Naive thymus-derived CD8-positive, alpha-beta T cell (primary cell): ENCODE data around the gene CIB4. TPM values are rescaled to one million over a fixed set of nuclear protein-coding genes. Genes with fewer than 3 reads are reported as not detected.
"Not testable (repeated sequence)": the region's sequence is repeated elsewhere in the genome, so short reads cannot be mapped to it uniquely, and the experiment has no call there.

ENCODE experiments used
- ATAC-seq, 2 donors: fragments of 150-1000 bp; cut with Tn5 transposase in 1 of 2; sonication (Bioruptor Pico), chemical (Tn5 transposase) in 1 of 2; 1 replicate in 1 of 2; 2 replicates in 1 of 2; pipeline ENCODE4 v1.10.0; 2021; ENCODE audit warnings: mild to moderate bottlenecking in 2 of 2, moderate library complexity in 2 of 2
- POLR2A ChIA-PET: fragments of 350-600 bp; sonication (Branson Sonifier 250); formaldehyde crosslinking; loops from one replicate; lab custom pipeline; 2021; ENCODE audit warnings: antibody characterized with exemption; lab: Charles Lee
- DNase-seq, 10 donors: peaks; one replicate each; pipeline versions ENCODE4 v3.0.0 to v3.0.0-alpha.2; 2020 to 2022
- H3K27ac Mint-ChIP-seq, 10 donors: one replicate each; pipeline ENCODE4 v1.8.0; 2020 to 2022; ENCODE audit warnings: mild to moderate bottlenecking in 10 of 10, mixed read lengths in 10 of 10, moderate library complexity in 4 of 10, inconsistent platforms in 1 of 10
- H3K27me3 Mint-ChIP-seq, 5 donors: one replicate each; pipeline ENCODE4 v1.8.0; 2021 to 2022; ENCODE audit warnings: mixed read lengths in 5 of 5
- H3K36me3 Mint-ChIP-seq, 3 donors: one replicate each; pipeline ENCODE4 v1.8.0; 2020 to 2022; ENCODE audit warnings: mixed read lengths in 3 of 3, mild to moderate bottlenecking in 2 of 3, inconsistent platforms in 1 of 3
- H3K4me1 Mint-ChIP-seq, 4 donors: one replicate each; pipeline ENCODE4 v1.8.0; 2021 to 2022; ENCODE audit warnings: mixed read lengths in 4 of 4
- H3K4me3 Mint-ChIP-seq, 10 donors: one replicate each; pipeline ENCODE4 v1.8.0; 2020 to 2022; ENCODE audit warnings: mild to moderate bottlenecking in 10 of 10, mixed read lengths in 10 of 10, moderate library complexity in 6 of 10, inconsistent platforms in 1 of 10
- H3K9me3 Mint-ChIP-seq, 9 donors: one replicate each; pipeline ENCODE4 v1.8.0; 2020 to 2022; ENCODE audit warnings: mixed read lengths in 9 of 9, mild to moderate bottlenecking in 3 of 9, inconsistent platforms in 1 of 9, moderate library complexity in 1 of 9
- polyA plus RNA-seq, 3 donors: library from polyadenylated mRNA; unstranded; fragments of 300-500 nt; fragmentation: Illumina TruSeq; gene quantifications; one replicate each; pipeline ENCODE4 v1.2.3, GENCODE V29; 2021
- total RNA-seq, 8 experiments: library from RNA in 2 of 8; stranded (reverse) in 2 of 8; gene quantifications; one replicate each; pipeline ENCODE4 v1.2.3 and lab custom pipeline; 2021 to 2026

The CIB4 gene
- total and polyA plus RNA-seq, 5 experiments from 2014 or later: not detected

DNA sequence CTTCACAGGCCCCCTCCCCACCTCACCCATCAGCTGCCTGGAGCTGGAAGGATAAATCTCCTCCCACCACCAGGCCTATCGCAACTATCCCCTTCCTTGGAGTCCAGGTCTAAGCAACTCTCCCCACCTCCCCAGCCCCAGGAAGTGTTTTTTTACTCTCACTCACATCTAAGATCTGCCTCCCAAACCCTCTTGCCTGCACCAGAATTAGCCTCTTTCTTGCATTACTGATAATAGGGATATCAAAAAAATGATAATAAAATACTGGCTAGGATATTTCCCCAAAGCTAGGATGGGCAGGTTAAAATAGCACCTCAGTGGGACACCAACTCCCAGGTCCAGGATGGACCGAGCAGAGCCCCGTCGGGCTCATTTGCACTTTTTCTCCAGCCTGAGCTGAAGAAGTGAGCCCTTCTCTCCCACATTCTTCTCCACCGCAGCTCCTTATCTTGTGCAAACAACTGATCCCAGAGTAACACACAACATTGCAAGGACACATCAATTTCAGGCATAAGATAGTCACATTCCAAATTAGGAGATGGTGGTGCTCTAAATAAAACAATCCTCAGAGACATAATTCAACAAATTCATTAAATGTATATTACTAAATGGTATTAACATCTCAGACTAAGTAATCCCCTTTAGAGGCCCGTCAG, 17.7 kb upstream of the CIB4 start:
- H3K27ac Mint-ChIP-seq: peak overlapping the region in 1 of 10 donors; percentile 13
- DNase-seq (no peak), ATAC-seq (no peak)
- peaks cover 1 to 12% (median 5%) of the 10 kb centered on the region in 5 donors for H3K27me3 Mint-ChIP-seq
- POLR2A ChIA-PET: interaction anchor here (0.6 kb wide), 1 partner anchor 69 kb away, joined by 3 read pairs; no protein-coding TSS in a partner anchor
- H3K4me1 Mint-ChIP-seq: no peaks in the 10 kb centered on the region
- peaks cover 0 to 18% (median 4%) of the 10 kb centered on the region in 3 donors for H3K36me3 Mint-ChIP-seq
- H3K9me3 Mint-ChIP-seq: peaks cover 6 to 33% (median 25%) of the 10 kb centered on the region in 9 donors
- no peak overlapping the region for H3K4me3 Mint-ChIP-seq

DNA sequence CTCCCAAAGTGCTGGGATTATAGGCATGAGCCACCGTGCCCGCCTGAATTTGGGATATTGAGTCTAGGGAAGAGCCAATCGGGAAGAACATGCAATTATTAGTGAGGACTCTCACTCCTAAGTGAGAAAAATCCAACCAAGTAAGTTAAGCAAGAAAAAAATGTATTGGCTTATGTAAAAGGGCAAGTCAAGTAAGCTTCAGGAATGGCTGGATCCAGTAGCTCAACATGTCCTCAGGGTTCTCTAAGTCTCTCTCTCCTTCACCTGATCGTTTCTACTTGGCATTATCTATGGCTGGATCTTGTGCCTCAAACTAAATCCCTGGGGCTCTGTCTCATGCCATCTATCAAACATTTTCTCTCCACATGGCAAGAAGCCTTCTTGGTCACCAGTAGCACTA, 16.1 kb upstream of the CIB4 start:
- peaks cover 1 to 14% (median 11%) of the 10 kb centered on the region in 5 donors for H3K27me3 Mint-ChIP-seq
- H3K9me3 Mint-ChIP-seq: peaks cover 6 to 33% (median 25%) of the 10 kb centered on the region in 9 donors
- peaks cover 0 to 18% (median 4%) of the 10 kb centered on the region in 3 donors for H3K36me3 Mint-ChIP-seq
- no peaks in the 10 kb centered on the region for H3K4me1 Mint-ChIP-seq
- H3K27ac Mint-ChIP-seq: no peak overlapping the region
- DNase-seq: no peak
- no peak for ATAC-seq
- POLR2A ChIA-PET: no interaction called here
- H3K4me3 Mint-ChIP-seq: no peak overlapping the region

DNA sequence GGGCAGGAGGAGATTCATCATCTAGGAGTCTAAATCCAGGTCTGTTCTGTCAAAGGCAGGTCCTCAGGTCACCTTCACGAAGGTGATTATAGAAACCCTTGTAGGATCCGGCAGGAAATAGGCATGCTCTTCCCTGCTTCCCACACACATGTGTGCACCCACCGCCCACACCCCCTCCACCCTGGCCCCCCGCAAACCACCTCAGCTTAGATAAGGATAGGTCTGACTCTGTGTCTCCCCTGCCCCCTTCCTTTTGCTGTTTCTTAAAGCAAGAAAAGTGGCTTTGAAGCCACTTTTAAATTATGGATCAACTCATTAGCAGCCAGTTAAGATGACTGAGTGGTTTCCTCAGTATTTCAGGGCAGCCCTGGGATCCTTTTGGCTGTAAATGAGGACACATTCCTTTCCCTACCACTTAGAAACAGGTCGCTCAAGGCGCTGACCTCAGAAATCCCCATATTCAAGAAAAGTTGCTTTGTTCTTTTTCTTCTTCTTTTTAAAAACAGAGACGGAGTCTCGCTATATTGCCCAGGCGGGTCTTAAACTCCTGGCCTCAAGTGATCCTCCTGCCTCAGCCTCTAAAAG, 14.5 kb upstream of the CIB4 start:
- no peak for ATAC-seq
- Mint-ChIP-seq H3K27me3 (peaks cover 1 to 22% (median 15%) of the 10 kb centered on the region in 5 donors), H3K27ac (no peak overlapping the region), H3K4me1 (no peaks in the 10 kb centered on the region), H3K9me3 (peaks cover 6 to 25% (median 19%) of the 10 kb centered on the region in 9 donors), H3K36me3 (peaks cover 0 to 17% (median 4%) of the 10 kb centered on the region in 3 donors), H3K4me3 (no peak overlapping the region)
- POLR2A ChIA-PET: no interaction called here
- DNase-seq: no peak

GRCh38 chr2:26655120-26655519, 14.0 kb upstream of the CIB4 start:
- Mint-ChIP-seq H3K27me3 (peaks cover 1 to 28% (median 20%) of the 10 kb centered on the region in 5 donors), H3K9me3 (peaks cover 2 to 19% (median 13%) of the 10 kb centered on the region in 9 donors), H3K36me3 (peaks cover 0 to 13% (median 4%) of the 10 kb centered on the region in 3 donors)
- DNase-seq, H3K4me1 Mint-ChIP-seq, POLR2A ChIA-PET, ATAC-seq, H3K4me3 Mint-ChIP-seq, H3K27ac Mint-ChIP-seq: not testable (repeated sequence)

- peaks cover 1 to 31% (median 24%) of the 10 kb centered on the region in 5 donors for H3K27me3 Mint-ChIP-seq
- no peak overlapping the region for H3K4me3 Mint-ChIP-seq
- H3K4me1 Mint-ChIP-seq: no peaks in the 10 kb centered on the region
- peaks cover 0 to 11% (median 4%) of the 10 kb centered on the region in 9 donors for H3K9me3 Mint-ChIP-seq
- POLR2A ChIA-PET: no interaction called here
- no peak overlapping the region for H3K27ac Mint-ChIP-seq
- DNase-seq (no peak), ATAC-seq (no peak)
- H3K36me3 Mint-ChIP-seq: peaks cover 0 to 3% (median 2%) of the 10 kb centered on the region in 3 donors
Measured at GRCh38 chr2:26654061-26654340, 12.8 kb upstream of the CIB4 start.

DNA sequence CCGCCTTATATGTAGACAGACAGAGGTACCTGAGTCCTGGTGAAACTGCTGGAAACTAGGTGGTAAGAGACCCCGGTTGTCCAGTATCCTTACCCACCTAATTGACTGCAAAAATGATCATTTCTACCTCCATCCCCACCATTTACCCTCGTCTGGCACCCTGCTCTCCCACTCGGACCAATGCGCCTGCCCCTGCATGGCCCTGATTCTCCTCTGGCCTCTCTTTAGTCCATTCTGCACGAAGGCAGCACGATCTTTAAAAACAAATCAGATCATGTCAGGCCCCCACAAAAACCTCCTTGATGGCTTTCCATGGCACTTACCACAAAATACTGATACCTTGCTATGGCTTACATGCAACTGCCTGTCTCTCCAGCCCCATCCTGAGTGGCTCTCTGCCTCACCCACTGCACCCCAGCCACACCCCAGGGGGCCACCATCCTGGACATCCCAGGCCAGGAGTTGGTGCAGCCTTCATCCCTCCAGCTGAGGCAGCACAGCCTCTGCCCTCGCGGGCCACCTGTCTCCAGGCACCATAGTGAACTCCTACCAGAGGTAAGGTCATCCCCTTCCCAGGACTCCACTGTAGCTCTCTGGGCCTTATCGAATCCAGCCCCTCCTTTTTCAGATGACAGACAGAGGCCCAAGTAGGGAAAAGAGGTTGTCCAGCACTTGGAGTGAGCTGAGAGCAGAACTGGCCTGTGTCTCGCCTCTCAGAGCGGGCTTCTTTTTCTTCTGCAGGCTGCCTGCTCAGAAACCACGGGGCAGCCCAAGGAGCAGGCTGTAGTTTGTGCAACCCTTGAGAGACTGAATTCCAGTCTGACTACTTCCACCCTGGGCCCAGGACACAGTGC, 12.3 kb upstream of the CIB4 start:
- POLR2A ChIA-PET: no interaction called here
- H3K4me3 Mint-ChIP-seq: no peak overlapping the region
- ATAC-seq (no peak), DNase-seq (no peak)
- peaks cover 0 to 8% (median 0%) of the 10 kb centered on the region in 9 donors for H3K9me3 Mint-ChIP-seq
- no peaks in the 10 kb centered on the region for H3K36me3 Mint-ChIP-seq
- peaks cover 0 to 25% (median 20%) of the 10 kb centered on the region in 5 donors for H3K27me3 Mint-ChIP-seq
- H3K4me1 Mint-ChIP-seq: no peaks in the 10 kb centered on the region
- peak overlapping the region in 1 of 10 donors; percentile 21 for H3K27ac Mint-ChIP-seq

GRCh38 chr2:26652361-26653041, 11.3 kb upstream of the CIB4 start:
- POLR2A ChIA-PET: no interaction called here
- Mint-ChIP-seq H3K4me1 (no peaks in the 10 kb centered on the region), H3K27me3 (peaks cover 0 to 23% (median 20%) of the 10 kb centered on the region in 5 donors), H3K27ac (no peak overlapping the region), H3K4me3 (no peak overlapping the region), H3K9me3 (peaks cover 0 to 3% (median 0%) of the 10 kb centered on the region in 9 donors), H3K36me3 (no peaks in the 10 kb centered on the region)
- ATAC-seq (no peak), DNase-seq (no peak)

- H3K27me3 Mint-ChIP-seq: peaks cover 0 to 25% (median 23%) of the 10 kb centered on the region in 5 donors
- H3K4me1 Mint-ChIP-seq: no peaks in the 10 kb centered on the region
- no peak overlapping the region for H3K4me3 Mint-ChIP-seq
- H3K9me3 Mint-ChIP-seq: no peaks in the 10 kb centered on the region
- H3K36me3 Mint-ChIP-seq: no peaks in the 10 kb centered on the region
- POLR2A ChIA-PET: no interaction called here
- DNase-seq: no peak
- ATAC-seq: no peak
- H3K27ac Mint-ChIP-seq: no peak overlapping the region
Measured at GRCh38 chr2:26651799-26652198, 10.6 kb upstream of the CIB4 start.

DNA sequence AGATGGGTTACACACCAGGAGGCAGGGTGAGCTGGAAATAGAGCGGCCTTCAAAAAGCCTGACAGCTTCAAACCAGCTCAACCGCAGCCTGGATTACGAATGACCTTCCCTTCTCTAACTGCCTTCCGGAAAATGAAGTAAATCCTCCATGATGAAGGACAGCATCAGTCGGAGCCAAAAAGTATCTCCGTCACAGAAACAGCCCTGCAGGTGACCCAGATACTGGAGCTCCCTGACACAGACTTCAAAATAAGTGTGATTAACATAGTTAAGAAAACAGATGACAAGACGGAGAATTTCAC, 10.3 kb upstream of the CIB4 start:
- Mint-ChIP-seq H3K4me1 (no peaks in the 10 kb centered on the region), H3K27me3 (peaks cover 0 to 29% (median 23%) of the 10 kb centered on the region in 5 donors), H3K4me3 (no peak overlapping the region), H3K27ac (no peak overlapping the region), H3K9me3 (no peaks in the 10 kb centered on the region), H3K36me3 (no peaks in the 10 kb centered on the region)
- POLR2A ChIA-PET: no interaction called here
- DNase-seq (no peak), ATAC-seq (no peak)

GRCh38 chr2:26650713-26651469, 9.7 kb upstream of the CIB4 start:
- ATAC-seq (no peak), DNase-seq (peak in 1 of 10 donors; percentile 12)
- POLR2A ChIA-PET: no interaction called here
- H3K4me3 Mint-ChIP-seq: no peak overlapping the region
- H3K27ac Mint-ChIP-seq: peak overlapping the region in 1 of 10 donors; percentile 44
- no peaks in the 10 kb centered on the region for H3K9me3 Mint-ChIP-seq
- H3K4me1 Mint-ChIP-seq: no peaks in the 10 kb centered on the region
- peaks cover 2 to 33% (median 26%) of the 10 kb centered on the region in 5 donors for H3K27me3 Mint-ChIP-seq
- H3K36me3 Mint-ChIP-seq: no peaks in the 10 kb centered on the region

GRCh38 chr2:26649992-26650712, 9.0 kb upstream of the CIB4 start:
- Mint-ChIP-seq H3K4me3 (no peak overlapping the region), H3K4me1 (no peaks in the 10 kb centered on the region), H3K9me3 (no peaks in the 10 kb centered on the region), H3K36me3 (no peaks in the 10 kb centered on the region), H3K27ac (no peak overlapping the region), H3K27me3 (peaks cover 4 to 40% (median 30%) of the 10 kb centered on the region in 5 donors)
- ATAC-seq (no peak), DNase-seq (peak in 1 of 10 donors; percentile 9)
- POLR2A ChIA-PET: no interaction called here
